H1 (cell line): ENCODE results near the gene SERINC5. TPM values are rescaled to one million over a fixed set of nuclear protein-coding genes. Genes with fewer than 3 reads are reported as not detected.

Source experiments
- CTCF ChIA-PET: fragments of 300-600 bp; sonication (Branson Sonifier 250); formaldehyde crosslinking; loops from one replicate; lab custom pipeline; 2021; ENCODE audit not compliant: partially characterized antibody; lab: Charles Lee
- POLR2A ChIA-PET: fragments of 300-600 bp; sonication (Branson Sonifier 250); formaldehyde crosslinking; loops from one replicate; lab custom pipeline; 2021; ENCODE audit warnings: inconsistent platforms; ENCODE audit not compliant: partially characterized antibody; lab: Charles Lee
- DNase-seq, 2 experiments: peaks; one replicate each; pipeline versions ENCODE4 v3.0.0 to v3.0.0-alpha.2; 2010 to 2022; ENCODE audit warnings: low spot score in 2 of 2, low read depth in 1 of 2, mixed read lengths in 1 of 2
- FAIRE-seq: peaks from 2 replicates; lab custom pipeline; 2011; peaks lifted over from hg19 to GRCh38; lab: Jason Lieb, UNC
- H2AFZ ChIP-seq: 2 replicates; pipeline ENCODE4 v1.8.1; 2012; ENCODE audit warnings: low read length, inconsistent platforms
- H2AK5ac ChIP-seq: 2 replicates; pipeline ENCODE4 v1.6.1; 2013; ENCODE audit warnings: low read depth, low read length
- H2BK120ac ChIP-seq: replicated peaks from 2 replicates; pipeline ENCODE3; 2013; ENCODE audit warnings: low read depth, low read length, inconsistent platforms
- H2BK12ac ChIP-seq: 2 replicates; pipeline ENCODE4 v1.6.1; 2013; ENCODE audit warnings: low read depth, low read length
- H2BK15ac ChIP-seq: 2 replicates; pipeline ENCODE4 v1.6.1; 2013; ENCODE audit warnings: low read length
- H2BK20ac ChIP-seq: 2 replicates; pipeline ENCODE4 v1.6.1; 2013; ENCODE audit warnings: low read length
- H2BK5ac ChIP-seq: 2 replicates; pipeline ENCODE4 v1.6.1; 2013; ENCODE audit warnings: low read depth, low read length
- H3K14ac ChIP-seq: 2 replicates; pipeline ENCODE4 v1.6.1; 2013; ENCODE audit warnings: inconsistent platforms; ENCODE audit not compliant: insufficient read length
- H3K18ac ChIP-seq: 2 replicates; pipeline ENCODE4 v1.6.1; 2013; ENCODE audit warnings: low read length; ENCODE audit errors: extremely low read depth
- H3K23ac ChIP-seq: 2 replicates; pipeline ENCODE4 v1.6.1; 2013; ENCODE audit warnings: inconsistent platforms; ENCODE audit not compliant: insufficient read length
- H3K23me2 ChIP-seq: 2 replicates; pipeline ENCODE4 v1.6.1; 2013; ENCODE audit warnings: low read depth, low read length
- H3K27ac ChIP-seq: 2 replicates; pipeline ENCODE4 v1.6.1; 2011; ENCODE audit warnings: low read depth, low read length, inconsistent platforms
- H3K27me3 ChIP-seq, 4 experiments: replicated peaks in 1 of 4; 1 replicate in 1 of 4; 2 replicates in 3 of 4; pipeline versions ENCODE4 v1.6.1 to v1.8.1; 2011 to 2013; ENCODE audit warnings: low read length in 3 of 4, mild to moderate bottlenecking in 3 of 4, inconsistent platforms in 2 of 4, mixed read lengths in 2 of 4, moderate library complexity in 1 of 4; ENCODE audit not compliant: control insufficient read depth in 3 of 4, insufficient read depth in 3 of 4; ENCODE audit errors: extremely low read depth in 1 of 4
- H3K36me3 ChIP-seq, 4 experiments: 2 replicates each; pipeline versions ENCODE4 v1.6.1 to v1.8.1; 2011 to 2013; ENCODE audit warnings: mild to moderate bottlenecking in 4 of 4, low read length in 3 of 4, moderate library complexity in 2 of 4, control low read depth in 1 of 4, inconsistent platforms in 1 of 4; ENCODE audit not compliant: insufficient read depth in 4 of 4, control insufficient read depth in 2 of 4
- H3K4ac ChIP-seq: replicated peaks from 2 replicates; pipeline ENCODE3; 2013; ENCODE audit warnings: low read length, low read depth, mixed read lengths, inconsistent platforms; ENCODE audit not compliant: insufficient read length
- H3K4me1 ChIP-seq, 4 experiments: replicated peaks in 1 of 4; 1 replicate in 1 of 4; 2 replicates in 3 of 4; pipeline versions ENCODE4 v1.6.1 to v1.8.1; 2011 to 2013; ENCODE audit warnings: low read length in 3 of 4, inconsistent platforms in 2 of 4, mixed read lengths in 1 of 4; ENCODE audit not compliant: insufficient read depth in 4 of 4, control insufficient read depth in 3 of 4
- H3K4me2 ChIP-seq, 2 experiments: 2 replicates each; pipeline versions ENCODE4 v1.6.1 to v1.8.1; 2011 to 2013; ENCODE audit warnings: low read depth in 2 of 2, low read length in 2 of 2, control low read depth in 1 of 2, inconsistent platforms in 1 of 2, mild to moderate bottlenecking in 1 of 2; ENCODE audit not compliant: insufficient read depth in 1 of 2
- H3K4me3 ChIP-seq, 4 experiments: fragments of 200-600, 300-600 bp in 1 of 4; sonication (generic), shearing (Covaris generic), sonication (Bioruptor Twin) in 1 of 4; 2 replicates each; pipeline versions ENCODE4 v1.5.1 to v1.8.1; 2011 to 2016; ENCODE audit warnings: low read length in 4 of 4, low read depth in 3 of 4, control low read depth in 2 of 4, inconsistent platforms in 2 of 4, mild to moderate bottlenecking in 2 of 4, mixed read lengths in 1 of 4, moderate library complexity in 1 of 4; ENCODE audit not compliant: insufficient read depth in 2 of 4; ENCODE audit errors: extremely low read depth in 1 of 4
- H3K56ac ChIP-seq: replicated peaks from 2 replicates; pipeline ENCODE3; 2013; ENCODE audit warnings: low read depth, mild to moderate bottlenecking, mixed read lengths, low read length, inconsistent platforms; ENCODE audit not compliant: insufficient read length
- H3K79me1 ChIP-seq: 2 replicates; pipeline ENCODE4 v1.6.1; 2013; ENCODE audit warnings: low read depth, low read length, control low read depth
- H3K79me2 ChIP-seq, 2 experiments: 2 replicates each; pipeline versions ENCODE4 v1.6.1 to v1.8.1; 2012 to 2013; ENCODE audit warnings: low read length in 2 of 2, mild to moderate bottlenecking in 2 of 2, inconsistent platforms in 1 of 2; ENCODE audit not compliant: insufficient read depth in 2 of 2, control insufficient read depth in 1 of 2
- H3K9ac ChIP-seq, 4 experiments: replicated peaks in 1 of 4; 1 replicate in 1 of 4; 2 replicates in 3 of 4; pipeline versions ENCODE4 v1.6.1 to v1.8.1; 2011 to 2013; ENCODE audit warnings: low read depth in 3 of 4, low read length in 3 of 4, control low read depth in 2 of 4, mild to moderate bottlenecking in 2 of 4, moderate library complexity in 2 of 4, inconsistent platforms in 1 of 4; ENCODE audit errors: extremely low read depth in 1 of 4
- H3K9me3 ChIP-seq, 2 experiments: 2 replicates each; pipeline versions ENCODE4 v1.6.1 to v1.8.1; 2012 to 2013; ENCODE audit warnings: mild to moderate bottlenecking in 2 of 2, moderate library complexity in 2 of 2, control low read depth in 1 of 2, inconsistent platforms in 1 of 2, low read depth in 1 of 2, low read length in 1 of 2, mixed read lengths in 1 of 2; ENCODE audit not compliant: insufficient read depth in 2 of 2
- H4K20me1 ChIP-seq, 2 experiments: replicated peaks in 1 of 2; 2 replicates each; pipeline versions ENCODE3 to v1.8.1; 2011 to 2013; ENCODE audit warnings: inconsistent platforms in 2 of 2, low read length in 2 of 2, mild to moderate bottlenecking in 1 of 2; ENCODE audit not compliant: insufficient read depth in 2 of 2, control insufficient read depth in 1 of 2
- H4K5ac ChIP-seq: 2 replicates; pipeline ENCODE4 v1.6.1; 2013; ENCODE audit warnings: low read length, low read depth, mixed read lengths, inconsistent platforms; ENCODE audit not compliant: insufficient read length
- H4K8ac ChIP-seq: 2 replicates; pipeline ENCODE4 v1.8.0; 2013; ENCODE audit warnings: mild to moderate bottlenecking, moderate library complexity, low read length, inconsistent platforms; ENCODE audit not compliant: insufficient read depth; ENCODE audit errors: extremely low read depth
- H4K91ac ChIP-seq: replicated peaks from 2 replicates; pipeline ENCODE3; 2013; ENCODE audit warnings: low read length, mixed read lengths, inconsistent platforms; ENCODE audit not compliant: insufficient read length
- ASH2L ChIP-seq: fragments of 200-600, 300-600 bp; sonication (generic); IDR thresholded peaks from one replicate; pipeline ENCODE4 v1.7.1; 2017; ENCODE audit warnings: low read length
- CBX5 ChIP-seq: fragments of 300-800, 300-1000 bp; sonication (generic); IDR thresholded peaks from 2 replicates; pipeline ENCODE4 v1.7.1; 2016; ENCODE audit warnings: antibody characterized with exemption, low read length, low read depth
- CEBPB ChIP-seq: IDR thresholded peaks from 2 replicates; pipeline ENCODE4 v1.6.1; 2012; ENCODE audit warnings: low read depth, low read length
- CHD2 ChIP-seq: IDR thresholded peaks from 2 replicates; pipeline ENCODE4 v1.6.1; 2012; ENCODE audit warnings: low read length, improper control_type of control experiment
- MAFK ChIP-seq: IDR thresholded peaks from 2 replicates; pipeline ENCODE4 v1.6.1; 2012; ENCODE audit warnings: low read depth, mild to moderate bottlenecking, improper control_type of control experiment, low read length
- POU5F1 ChIP-seq: IDR thresholded peaks from 2 replicates; pipeline ENCODE4 v1.6.1; 2011; ENCODE audit warnings: low read depth, mild to moderate bottlenecking, low read length, moderate library complexity
- SAP30 ChIP-seq: fragments of 300-600 bp; sonication (generic); IDR thresholded peaks from 2 replicates; pipeline ENCODE4 v1.7.1; 2012; ENCODE audit warnings: low read length, moderate library complexity, mild to moderate bottlenecking, inconsistent platforms; ENCODE audit not compliant: insufficient read depth, insufficient replicate concordance
- TAF1 ChIP-seq: IDR thresholded peaks from 2 replicates; pipeline ENCODE4 v1.6.1; 2011; ENCODE audit warnings: mild to moderate bottlenecking, low read depth, low read length
- TCF12 ChIP-seq: IDR thresholded peaks from 2 replicates; pipeline ENCODE4 v1.6.1; 2011; ENCODE audit warnings: low read depth, mild to moderate bottlenecking, low read length
- WGBS, 2 experiments: shearing (Covaris generic) in 1 of 2; methylation state at CpG; one replicate each; pipeline versions ENCODE4 v1.1.6 to v1.1.7; 2013 to 2015; ENCODE audit warnings: low lambda C conversion rate in 2 of 2, mixed read lengths in 2 of 2, inconsistent platforms in 1 of 2, low coverage in 1 of 2, missing lambda C conversion rate in 1 of 2; ENCODE audit not compliant: insufficient replicate concordance in 2 of 2, insufficient coverage in 1 of 2, insufficient read length in 1 of 2; ENCODE audit errors: extremely low coverage in 1 of 2, missing lambda C conversion rate in 1 of 2; 5-methylcytosine and 5-hydroxymethylcytosine counted together
- polyA plus RNA-seq, 7 experiments: library from polyadenylated mRNA; depleted of rRNA in 3 of 7; stranded (reverse) in 5 of 7; unstranded in 2 of 7; fragments of >200 nt in 5 of 7; fragments of 200-250 nt in 2 of 7; gene quantifications; 1 replicate in 5 of 7; 2 replicates in 1 of 7; 4 replicates in 1 of 7; pipeline versions ENCODE4 v1.2.1 to v1.2.3, GENCODE V29; 2011 to 2013; ENCODE audit warnings: missing spikeins in 2 of 7, mixed read lengths in 2 of 7
- total RNA-seq: library from RNA; stranded (reverse); fragmentation: NEBNext Ultra II Directional; extraction: Animal tissue kit (Norgen Biotek cat#: 25700); gene quantifications from 2 replicates; pipeline ENCODE4 v1.2.1, GENCODE V29; 2021

SERINC5 gene
- total and polyA plus RNA-seq, 2 of the 8 experiments (the other 6 are each of a cell fraction or from before 2014, with no cell fraction given), result 32.2 to 149 TPM

DNA sequence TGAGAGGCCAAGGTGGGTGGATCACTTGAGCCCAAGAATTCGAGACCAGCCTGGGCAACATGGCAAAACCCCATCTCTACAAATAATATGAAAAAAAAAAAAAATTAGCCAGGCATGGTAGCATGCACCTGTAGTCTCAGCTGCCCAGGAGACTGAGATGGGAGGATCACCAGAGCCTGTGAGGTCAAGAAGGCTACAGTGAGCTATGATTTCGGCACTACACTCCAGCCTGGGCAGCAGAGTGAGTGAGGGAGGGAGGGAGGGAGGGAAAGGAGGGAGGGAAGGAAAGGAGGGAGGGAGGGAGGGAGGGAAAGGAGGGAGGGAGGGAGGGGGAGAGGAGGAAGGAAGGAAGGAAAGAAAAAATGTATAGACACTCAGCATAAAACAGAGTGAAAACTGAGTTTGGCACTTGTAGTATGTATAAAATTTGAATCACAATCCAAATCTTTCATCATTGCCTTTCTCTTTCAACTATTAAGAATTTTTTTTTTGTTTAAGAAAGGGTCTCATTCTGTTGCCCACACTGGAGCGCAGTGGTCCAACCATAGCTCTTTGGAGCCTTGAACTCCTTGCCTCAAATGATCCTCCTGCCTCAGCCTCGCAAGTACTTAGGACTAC is 27.8 kb downstream of the SERINC5 start:
- Histone ChIP-seq H2BK12ac (no peak overlapping the region), H2AFZ (no peak overlapping the region), H3K36me3 (no peaks in the 10 kb centered on the region; a peak in 1 of 8 replicates), H2BK20ac (no peak overlapping the region), H3K27me3 (no peaks in the 10 kb centered on the region), H3K23ac (no peak overlapping the region), H3K14ac (no peak overlapping the region), H4K20me1 (peaks cover 0 to 5% of the 10 kb centered on the region in 2 experiments), H3K23me2 (no peaks in the 10 kb centered on the region), H3K56ac (no peak overlapping the region), H4K5ac (no peak overlapping the region), H2AK5ac (no peak overlapping the region), H4K8ac (no peak overlapping the region), H3K4ac (no peak overlapping the region), H3K4me3 (no peak overlapping the region), H3K27ac (no peak overlapping the region), H3K9ac (no peak overlapping the region), H2BK120ac (no peak overlapping the region), H3K4me2 (no peak overlapping the region), H3K18ac (no peak overlapping the region), H2BK5ac (no peak overlapping the region), H4K91ac (no peak overlapping the region), H3K79me2 (peaks cover 0 to 91% of the 10 kb centered on the region in 2 experiments; a peak in 2 of 4 replicates), H3K79me1 (peaks cover 6% of the 10 kb centered on the region; the same call in 1 of the 2 replicates), H3K4me1 (peaks cover 0 to 8% (median 3%) of the 10 kb centered on the region in 4 experiments; a peak in 5 of 7 replicates), H2BK15ac (no peak overlapping the region), H3K9me3 (no peaks in the 10 kb centered on the region)
- FAIRE-seq (no peak), DNase-seq (no peak)
- WGBS, 2 experiments, result 93% methylated on average over 4 of the region's 4 CpGs; no CpG with 5 or more reads in 1 of the 2 experiments
- CTCF ChIA-PET, result no interaction called here
- TF ChIP-seq TCF12 (no peak), TAF1 (no peak), CEBPB (no peak), ASH2L (no peak), MAFK (no peak), SAP30 (no peak), CHD2 (no peak), POU5F1 (no peak), CBX5 (no peak)
- POLR2A ChIA-PET, result interaction anchor here (1.0 to 3.1 kb wide), 3 partner anchors 12 to 27 kb away, joined by 3 to 11 read pairs (median 7); partner anchors contain the start of gene SERINC5
